Naive thymus-derived CD4-positive, alpha-beta T cell (primary cell): ENCODE data around the gene CHRNA4. TPM values are rescaled to one million over a fixed set of nuclear protein-coding genes. Genes with fewer than 3 reads are reported as not detected.

Source experiments
- ATAC-seq: fragments of 150-1000 bp; cut with Tn5 transposase; 2 replicates; pipeline ENCODE4 v1.10.0; 2021; ENCODE audit warnings: mild to moderate bottlenecking, moderate library complexity
- CTCF ChIA-PET: fragments of 350-600 bp; sonication (Branson Sonifier 250); formaldehyde crosslinking; loops from one replicate; lab custom pipeline; 2021; ENCODE audit warnings: antibody characterized with exemption; lab: Charles Lee
- POLR2A ChIA-PET: fragments of 350-600 bp; sonication (Branson Sonifier 250); formaldehyde crosslinking; loops from one replicate; lab custom pipeline; 2021; ENCODE audit warnings: antibody characterized with exemption, inconsistent platforms; lab: Charles Lee
- DNase-seq, 9 donors: peaks; one replicate each; pipeline versions ENCODE4 v3.0.0 to v3.0.0-alpha.2; 2020 to 2022; ENCODE audit warnings: mixed read lengths in 1 of 9
- H3K27ac ChIP-seq: one replicate; pipeline ENCODE4 v1.7.0; 2013; ENCODE audit warnings: mild to moderate bottlenecking, low read depth, low read length, moderate library complexity
- H3K27me3 ChIP-seq, 2 donors: one replicate each; pipeline ENCODE4 v1.7.0; 2013; ENCODE audit warnings: low read length in 2 of 2, mild to moderate bottlenecking in 2 of 2, moderate library complexity in 2 of 2; ENCODE audit not compliant: control insufficient read depth in 2 of 2, insufficient read depth in 2 of 2
- H3K36me3 ChIP-seq, 3 experiments: 1 replicate in 2 of 3; 2 replicates in 1 of 3; pipeline ENCODE4 v1.7.0; 2013; ENCODE audit warnings: low read length in 3 of 3, mild to moderate bottlenecking in 3 of 3, moderate library complexity in 1 of 3; ENCODE audit not compliant: insufficient read depth in 3 of 3, control insufficient read depth in 2 of 3
- H3K4me1 ChIP-seq, 2 donors: one replicate each; pipeline ENCODE4 v1.7.0; 2013; ENCODE audit warnings: low read length in 2 of 2, mild to moderate bottlenecking in 2 of 2, moderate library complexity in 1 of 2; ENCODE audit not compliant: control insufficient read depth in 2 of 2, insufficient read depth in 2 of 2
- H3K4me3 ChIP-seq: 2 replicates; pipeline ENCODE4 v1.7.0; 2013; ENCODE audit warnings: mild to moderate bottlenecking, low read length
- H3K9me3 ChIP-seq, 3 experiments: 1 replicate in 2 of 3; 2 replicates in 1 of 3; pipeline ENCODE4 v1.7.0; 2013; ENCODE audit warnings: low read length in 3 of 3; ENCODE audit not compliant: control insufficient read depth in 2 of 3
- H3K27ac Mint-ChIP-seq, 9 donors: one replicate each; pipeline ENCODE4 v1.8.0; 2020 to 2022; ENCODE audit warnings: mixed read lengths in 9 of 9, mild to moderate bottlenecking in 8 of 9, moderate library complexity in 5 of 9, inconsistent platforms in 2 of 9
- H3K27me3 Mint-ChIP-seq, 5 donors: one replicate each; pipeline ENCODE4 v1.8.0; 2021 to 2022; ENCODE audit warnings: mixed read lengths in 5 of 5, mild to moderate bottlenecking in 1 of 5
- H3K36me3 Mint-ChIP-seq, 5 donors: one replicate each; pipeline ENCODE4 v1.8.0; 2020 to 2022; ENCODE audit warnings: mixed read lengths in 5 of 5, mild to moderate bottlenecking in 3 of 5, inconsistent platforms in 1 of 5
- H3K4me1 Mint-ChIP-seq, 7 donors: one replicate each; pipeline ENCODE4 v1.8.0; 2020 to 2022; ENCODE audit warnings: mixed read lengths in 7 of 7, mild to moderate bottlenecking in 3 of 7, inconsistent platforms in 1 of 7
- H3K4me3 Mint-ChIP-seq, 10 donors: one replicate each; pipeline ENCODE4 v1.8.0; 2020 to 2022; ENCODE audit warnings: mild to moderate bottlenecking in 10 of 10, mixed read lengths in 10 of 10, moderate library complexity in 6 of 10, inconsistent platforms in 2 of 10
- H3K9me3 Mint-ChIP-seq, 11 donors: one replicate each; pipeline ENCODE4 v1.8.0; 2020 to 2022; ENCODE audit warnings: mixed read lengths in 11 of 11, mild to moderate bottlenecking in 4 of 11, inconsistent platforms in 1 of 11, moderate library complexity in 1 of 11
- intact Hi-C, 2 donors: fragments of 100-400 bp; cut with micrococcal nuclease; formaldehyde crosslinking; loops; one replicate each; pipeline ENCODE4 v1.15.1; 2023
- polyA plus RNA-seq, 2 donors: library from polyadenylated mRNA; unstranded; fragments of 300-500 nt; fragmentation: Illumina TruSeq; gene quantifications; one replicate each; pipeline ENCODE4 v1.2.3, GENCODE V29; 2021
- total RNA-seq, 6 experiments: library from RNA in 5 of 6; stranded (reverse) in 5 of 6; gene quantifications; 1 replicate in 5 of 6; 2 replicates in 1 of 6; pipeline ENCODE4 v1.2.3 and lab custom pipeline; 2021 to 2026

The CHRNA4 gene
- total and polyA plus RNA-seq, 7 experiments from 2014 or later, result not detected

DNA sequence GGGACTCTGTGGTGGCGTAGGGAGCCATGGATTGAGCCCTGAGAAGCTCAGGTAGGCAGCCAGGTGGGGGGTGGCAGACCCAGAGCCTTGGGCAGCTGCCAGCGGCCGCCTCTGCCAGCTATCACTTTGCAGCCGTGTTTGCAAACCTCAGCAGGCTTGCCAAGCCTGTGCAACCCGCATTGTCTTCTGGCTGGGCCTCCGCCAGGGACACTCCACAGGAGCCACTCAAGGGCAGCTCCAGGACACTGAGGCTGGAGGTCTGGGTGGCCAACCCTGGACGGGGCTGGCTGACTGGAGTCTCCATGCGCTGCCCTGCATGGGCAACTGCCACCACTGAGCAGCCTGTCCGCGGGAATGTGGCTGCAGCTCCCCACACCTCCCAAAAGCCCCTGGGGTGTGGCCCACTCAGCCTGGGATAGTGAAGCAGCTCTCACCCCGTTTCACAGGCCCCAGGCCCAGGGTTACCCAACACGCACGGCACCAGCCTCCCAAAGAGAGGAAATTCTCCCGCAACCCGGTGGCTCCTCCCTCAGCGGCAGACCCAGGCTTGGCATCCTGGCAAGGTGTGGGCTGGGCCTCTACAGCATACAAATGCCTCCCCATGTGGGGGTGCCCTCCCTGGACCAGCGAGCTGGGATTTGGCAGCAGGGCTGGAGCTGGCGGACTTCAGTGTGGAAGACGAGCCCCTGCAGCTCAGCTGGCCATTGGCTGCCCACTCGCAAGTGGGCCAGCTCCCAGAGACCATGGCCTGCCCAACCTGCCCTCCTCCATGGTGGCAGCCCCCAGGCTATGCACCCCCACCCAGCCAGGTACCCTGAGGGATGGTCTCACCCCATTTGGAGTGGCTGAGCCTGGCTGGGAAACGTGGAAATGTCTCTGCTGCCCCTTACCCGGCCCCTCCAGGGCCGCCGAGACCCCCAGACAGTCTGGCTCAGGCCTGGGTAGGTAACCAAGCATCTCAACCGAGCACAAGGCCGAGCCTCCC lies 2.9 kb downstream of the CHRNA4 start:
- no peak for DNase-seq
- Histone ChIP-seq H3K27ac (no peak overlapping the region), H3K4me1 (no peaks in the 10 kb centered on the region), H3K9me3 (no peaks in the 10 kb centered on the region), H3K4me3 (no peak overlapping the region), H3K27me3 (peaks cover 0 to 3% of the 10 kb centered on the region in 2 donors), H3K36me3 (no peaks in the 10 kb centered on the region)
- Mint-ChIP-seq H3K4me3 (no peak overlapping the region), H3K36me3 (no peaks in the 10 kb centered on the region), H3K27ac (no peak overlapping the region), H3K9me3 (no peaks in the 10 kb centered on the region), H3K4me1 (peaks cover 0 to 5% (median 0%) of the 10 kb centered on the region in 7 donors), H3K27me3 (peaks cover 9 to 25% (median 12%) of the 10 kb centered on the region in 5 donors)
- intact Hi-C loops, result no loop called here
- ATAC-seq, result no peak
- ChIA-PET POLR2A (no interaction called here), CTCF (no interaction called here)

DNA sequence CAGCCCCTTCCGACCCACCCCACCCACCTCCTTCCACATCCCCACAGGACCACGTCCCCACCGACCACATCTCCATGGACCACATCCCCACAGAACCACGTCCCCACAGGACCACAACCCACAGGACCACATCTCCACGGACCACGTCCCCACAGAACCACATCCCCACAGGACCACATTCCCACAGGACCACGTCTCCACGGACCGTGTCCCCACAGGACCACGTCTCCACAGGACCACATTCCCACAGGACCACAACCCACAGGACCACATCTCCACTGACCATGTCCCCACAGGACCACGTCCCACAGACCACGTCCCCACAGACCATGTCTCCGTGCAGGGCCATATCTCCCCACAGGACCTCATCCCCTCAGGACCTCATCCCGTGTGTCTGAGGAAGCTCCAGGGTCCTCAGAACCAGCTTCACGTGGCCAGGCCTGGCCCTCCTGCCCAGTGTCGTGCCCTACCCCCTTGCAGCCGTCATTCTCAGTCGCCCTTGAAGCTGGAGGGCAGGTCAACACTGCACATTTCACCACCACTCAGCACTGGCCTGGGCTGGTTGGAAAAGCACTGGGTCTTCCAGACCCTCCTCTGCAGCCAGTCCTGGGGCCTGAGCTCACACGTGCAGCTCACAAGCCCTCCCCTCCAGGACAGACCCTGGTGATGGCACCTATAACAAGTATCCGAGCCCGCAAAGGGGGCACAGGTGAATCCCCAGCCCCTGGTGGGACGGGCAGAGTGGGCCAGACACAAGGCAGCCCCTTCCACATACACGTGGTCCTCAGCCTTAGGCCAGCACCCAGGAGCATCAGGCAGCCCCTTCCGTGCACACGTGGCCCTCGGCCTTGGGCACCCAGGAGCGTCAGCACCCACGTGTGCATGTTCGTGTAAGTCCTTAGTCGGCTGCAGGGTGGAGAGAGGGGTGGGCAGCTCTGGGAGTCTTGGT lies 3.9 kb downstream of the CHRNA4 start:
- intact Hi-C loops, result no loop called here
- no peaks in the 10 kb centered on the region for H3K9me3 Mint-ChIP-seq
- no peak for DNase-seq
- H3K27ac Mint-ChIP-seq, result no peak overlapping the region
- no peaks in the 10 kb centered on the region for H3K36me3 Mint-ChIP-seq
- ChIA-PET CTCF (no interaction called here), POLR2A (interaction anchor here (0.6 kb wide), 1 partner anchor 442 kb away, joined by 3 read pairs; no protein-coding TSS in a partner anchor)
- no peaks in the 10 kb centered on the region for H3K9me3 ChIP-seq
- H3K27ac ChIP-seq, result no peak overlapping the region
- H3K4me1 ChIP-seq, result no peaks in the 10 kb centered on the region
- no peaks in the 10 kb centered on the region for H3K27me3 ChIP-seq
- no peak overlapping the region for H3K4me3 Mint-ChIP-seq
- H3K27me3 Mint-ChIP-seq, result peaks cover under 1 to 14% (median 4%) of the 10 kb centered on the region in 5 donors
- no peaks in the 10 kb centered on the region for H3K36me3 ChIP-seq
- H3K4me1 Mint-ChIP-seq, result peaks cover 0 to 2% (median 0%) of the 10 kb centered on the region in 7 donors
- H3K4me3 ChIP-seq, result no peak overlapping the region
- no peak for ATAC-seq

DNA sequence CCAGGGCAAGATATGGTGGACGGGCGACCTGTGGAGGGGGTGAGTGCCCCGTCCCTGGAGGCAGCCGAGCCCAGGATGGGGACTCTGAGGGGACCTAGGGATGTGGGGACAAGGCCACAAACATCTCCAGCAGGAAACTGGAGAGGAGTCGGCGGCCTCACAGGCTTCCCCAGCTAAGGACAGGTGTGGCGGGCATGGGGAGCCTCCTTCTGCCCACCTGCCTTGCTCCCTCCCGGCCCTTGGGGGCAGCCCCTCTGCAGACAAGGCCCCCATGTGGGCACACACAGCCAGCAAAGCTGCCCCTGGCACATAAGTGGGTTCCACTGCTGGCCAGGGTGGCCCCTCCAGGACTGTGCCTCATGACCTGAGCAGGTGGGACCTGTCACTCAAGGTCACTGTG lies 4.6 kb downstream of the CHRNA4 start:
- H3K4me1 ChIP-seq, result no peaks in the 10 kb centered on the region
- H3K27me3 ChIP-seq, result no peaks in the 10 kb centered on the region
- H3K36me3 Mint-ChIP-seq, result no peaks in the 10 kb centered on the region
- H3K36me3 ChIP-seq, result no peaks in the 10 kb centered on the region
- no peak overlapping the region for H3K4me3 ChIP-seq
- no peaks in the 10 kb centered on the region for H3K9me3 ChIP-seq
- H3K27me3 Mint-ChIP-seq, result peaks cover 0 to 13% (median 4%) of the 10 kb centered on the region in 5 donors
- H3K4me3 Mint-ChIP-seq, result no peak overlapping the region
- no peaks in the 10 kb centered on the region for H3K9me3 Mint-ChIP-seq
- no peak overlapping the region for H3K27ac Mint-ChIP-seq
- ChIA-PET POLR2A (no interaction called here), CTCF (no interaction called here)
- H3K4me1 Mint-ChIP-seq, result peaks cover 0 to 2% (median 0%) of the 10 kb centered on the region in 7 donors
- intact Hi-C loops, result no loop called here
- DNase-seq (no peak), ATAC-seq (no peak)
- H3K27ac ChIP-seq, result no peak overlapping the region

DNA sequence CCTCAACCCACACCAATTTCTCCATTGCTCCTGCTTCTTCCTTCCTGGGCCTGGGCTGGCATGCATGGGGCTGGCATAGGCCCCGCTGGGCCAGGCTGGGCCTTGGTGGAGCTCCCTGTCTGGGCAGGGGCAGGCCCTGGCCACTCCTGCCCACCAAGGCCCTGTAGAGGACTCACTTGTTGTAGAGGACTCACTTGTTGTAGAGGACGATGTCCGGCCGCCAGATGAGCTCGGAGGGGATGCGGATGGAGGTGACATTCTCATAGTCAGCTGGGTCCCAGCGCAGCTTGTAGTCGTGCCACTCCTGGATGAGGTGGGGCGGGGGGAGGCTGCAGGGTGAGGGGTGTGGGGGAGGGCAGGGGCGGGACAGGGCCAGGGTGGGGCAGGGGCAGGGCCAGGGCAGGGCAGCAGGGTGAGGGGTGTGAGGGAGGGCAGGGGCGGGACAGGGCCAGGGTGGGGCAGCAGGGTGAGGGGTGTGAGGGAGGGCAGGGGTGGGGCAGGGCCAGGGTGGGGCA lies 5.3 kb downstream of the CHRNA4 start:
- no peak for DNase-seq
- intact Hi-C loops, result no loop called here
- no peak for ATAC-seq
- no peak overlapping the region for H3K27ac ChIP-seq
- no peaks in the 10 kb centered on the region for H3K36me3 ChIP-seq
- H3K27me3 ChIP-seq, result no peaks in the 10 kb centered on the region
- ChIA-PET CTCF (no interaction called here), POLR2A (no interaction called here)
- no peaks in the 10 kb centered on the region for H3K4me1 ChIP-seq
- no peaks in the 10 kb centered on the region for H3K36me3 Mint-ChIP-seq
- peaks cover 0 to 5% (median 0%) of the 10 kb centered on the region in 11 donors for H3K9me3 Mint-ChIP-seq
- H3K9me3 ChIP-seq, result no peaks in the 10 kb centered on the region
- H3K27me3 Mint-ChIP-seq, result peaks cover 0 to 13% (median 4%) of the 10 kb centered on the region in 5 donors
- no peak overlapping the region for H3K4me3 ChIP-seq
- H3K4me1 Mint-ChIP-seq, result peaks cover 0 to 2% (median 0%) of the 10 kb centered on the region in 7 donors
- no peak overlapping the region for H3K27ac Mint-ChIP-seq
- H3K4me3 Mint-ChIP-seq, result no peak overlapping the region

DNA sequence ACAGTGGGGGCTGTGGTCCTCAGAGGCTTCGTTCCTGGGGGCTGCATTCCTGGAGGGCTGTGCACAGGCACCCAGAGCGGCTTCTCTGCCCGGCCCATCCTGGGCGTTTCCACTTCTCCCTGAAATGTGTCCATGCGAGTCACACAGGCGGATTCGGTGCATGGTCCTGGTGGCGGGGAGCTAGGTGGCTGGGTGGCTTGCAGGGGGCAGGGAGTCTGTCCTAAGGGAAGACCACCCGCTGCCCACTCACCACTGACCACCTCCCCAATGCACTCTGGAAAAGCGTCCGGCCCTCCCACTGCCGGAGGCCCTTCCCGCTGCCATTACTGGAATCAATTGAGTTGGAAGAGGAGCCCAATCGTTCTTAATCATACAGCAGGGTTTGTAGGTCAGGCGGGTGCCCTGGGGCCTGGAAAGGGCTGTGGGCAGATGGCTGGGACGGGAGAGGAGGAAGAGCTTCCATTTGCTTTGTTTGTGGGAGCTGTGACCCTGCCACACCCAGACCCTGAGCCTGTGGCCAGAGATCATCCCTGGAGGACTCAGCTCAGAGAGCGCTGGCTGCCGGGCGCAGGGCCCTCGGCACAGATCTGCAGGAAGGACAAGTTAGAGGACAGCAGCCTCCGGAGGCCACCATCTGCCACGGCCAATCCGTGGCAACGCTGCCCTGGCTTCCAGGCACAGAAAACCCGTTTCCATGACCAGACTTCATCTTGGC lies 6.4 kb downstream of the CHRNA4 start:
- Mint-ChIP-seq H3K27me3 (peaks cover 0 to 13% (median 2%) of the 10 kb centered on the region in 5 donors), H3K27ac (peak overlapping the region in 1 of 9 donors; percentile 60), H3K9me3 (peaks cover 0 to 12% (median 0%) of the 10 kb centered on the region in 11 donors), H3K4me1 (peaks cover 0 to 2% (median 0%) of the 10 kb centered on the region in 7 donors), H3K36me3 (peaks cover 0 to 3% (median 0%) of the 10 kb centered on the region in 5 donors), H3K4me3 (no peak overlapping the region)
- no peak for ATAC-seq
- no peak overlapping the region for H3K27ac ChIP-seq
- DNase-seq, result no peak
- ChIA-PET POLR2A (no interaction called here), CTCF (no interaction called here)
- no peaks in the 10 kb centered on the region for H3K9me3 ChIP-seq
- no peaks in the 10 kb centered on the region for H3K36me3 ChIP-seq
- no peaks in the 10 kb centered on the region for H3K27me3 ChIP-seq
- intact Hi-C loops, result no loop called here
- H3K4me3 ChIP-seq, result no peak overlapping the region
- H3K4me1 ChIP-seq, result no peaks in the 10 kb centered on the region

DNA sequence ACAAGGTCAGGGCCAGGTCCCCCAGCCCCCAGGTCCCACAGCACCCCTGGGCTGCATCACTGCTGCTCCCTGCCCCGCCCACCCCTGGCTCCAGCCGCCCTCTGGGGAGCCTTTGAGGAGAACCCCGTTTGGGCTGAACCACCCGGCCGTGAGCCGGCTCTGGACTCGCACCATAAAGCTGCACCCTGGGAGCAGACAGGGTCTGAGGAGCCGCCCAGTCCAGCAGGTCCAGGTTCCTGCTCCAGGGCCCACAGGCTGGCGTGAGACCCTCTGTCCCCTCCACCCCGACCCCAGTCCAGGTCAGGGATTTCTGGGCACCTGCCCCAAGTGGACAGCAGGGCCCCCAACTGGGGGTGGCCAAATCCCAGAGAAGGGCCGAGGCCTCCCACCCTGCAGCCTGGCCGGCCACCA lies 8.3 kb downstream of the CHRNA4 start:
- H3K27me3 ChIP-seq, result no peaks in the 10 kb centered on the region
- peaks cover 0 to 3% (median 0%) of the 10 kb centered on the region in 5 donors for H3K36me3 Mint-ChIP-seq
- no peaks in the 10 kb centered on the region for H3K4me1 ChIP-seq
- H3K36me3 ChIP-seq, result no peaks in the 10 kb centered on the region
- POLR2A ChIA-PET, result no interaction called here
- H3K27me3 Mint-ChIP-seq, result peaks cover 0 to 7% (median 0%) of the 10 kb centered on the region in 5 donors
- no peak overlapping the region for H3K27ac Mint-ChIP-seq
- no peak overlapping the region for H3K4me3 Mint-ChIP-seq
- intact Hi-C loops, result no loop called here
- CTCF ChIA-PET, result no interaction called here
- peaks cover 0 to 12% (median 0%) of the 10 kb centered on the region in 11 donors for H3K9me3 Mint-ChIP-seq
- H3K9me3 ChIP-seq, result no peaks in the 10 kb centered on the region
- no peaks in the 10 kb centered on the region for H3K4me1 Mint-ChIP-seq
- ATAC-seq (no peak), DNase-seq (no peak)
- H3K27ac ChIP-seq, result no peak overlapping the region
- H3K4me3 ChIP-seq, result no peak overlapping the region
